Measurements from ENCODE around the gene PLD1.

The PLD1 gene

GRCh38 chr3:171704002-171704401 is 106.3 kb downstream of the PLD1 start:
- H3K4me3 ChIP-seq (ENCODE audit: low read length) = no peak overlapping the region
- H3K9me2 ChIP-seq (replicated peaks; ENCODE audit: control insufficient read depth, low read length) = no peaks in the 10 kb centered on the region
- H4K20me1 ChIP-seq (ENCODE audit: control insufficient read depth, insufficient read depth, low read depth, low read length) = no peaks in the 10 kb centered on the region
- no peaks in the 10 kb centered on the region for H3K36me3 ChIP-seq (ENCODE audit: control insufficient read depth, low read length)
- no peaks in the 10 kb centered on the region for H3K9me3 ChIP-seq (ENCODE audit: control insufficient read depth, insufficient read depth, low read length)
- H3K79me2 ChIP-seq (ENCODE audit: control insufficient read depth, low read length) = no peaks in the 10 kb centered on the region
- H3K4me1 ChIP-seq (ENCODE audit: control insufficient read depth, low read length) = no peaks in the 10 kb centered on the region
- no peaks in the 10 kb centered on the region for H3F3A ChIP-seq (ENCODE audit: control insufficient read depth, insufficient read depth)
- TF ChIP-seq CTCF (IDR thresholded peaks at IDR 0.05; ENCODE audit: low read depth, low read length, poor library complexity, severe bottlenecking) (peak; percentile 71), EZH2phosphoT487 (IDR thresholded peaks at IDR 0.05; ENCODE audit: borderline replicate concordance, low read length) (no peak)
- H3K4me2 ChIP-seq (ENCODE audit: low read length) = no peak overlapping the region
- H3K27ac ChIP-seq (ENCODE audit: low read depth, low read length) = no peak overlapping the region
- H3K27me3 ChIP-seq (ENCODE audit: control insufficient read depth, low read length) = no peaks in the 10 kb centered on the region

- TF ChIP-seq CTCF (IDR thresholded peaks at IDR 0.05; ENCODE audit: low read depth, low read length, poor library complexity, severe bottlenecking) (no peak), EZH2phosphoT487 (IDR thresholded peaks at IDR 0.05; ENCODE audit: borderline replicate concordance, low read length) (no peak)
- H3F3A ChIP-seq (ENCODE audit: control insufficient read depth, insufficient read depth) = no peaks in the 10 kb centered on the region
- no peaks in the 10 kb centered on the region for H3K27me3 ChIP-seq (ENCODE audit: control insufficient read depth, low read length)
- H3K36me3 ChIP-seq (ENCODE audit: control insufficient read depth, low read length) = no peaks in the 10 kb centered on the region
- no peaks in the 10 kb centered on the region for H4K20me1 ChIP-seq (ENCODE audit: control insufficient read depth, insufficient read depth, low read depth, low read length)
- H3K79me2 ChIP-seq (ENCODE audit: control insufficient read depth, low read length) = no peaks in the 10 kb centered on the region
- H3K4me3 ChIP-seq (ENCODE audit: low read length) = no peak overlapping the region
- no peak overlapping the region for H3K4me2 ChIP-seq (ENCODE audit: low read length)
- H3K9me2 ChIP-seq (replicated peaks; ENCODE audit: control insufficient read depth, low read length) = no peaks in the 10 kb centered on the region
- H3K4me1 ChIP-seq (ENCODE audit: control insufficient read depth, low read length) = no peaks in the 10 kb centered on the region
- no peaks in the 10 kb centered on the region for H3K9me3 ChIP-seq (ENCODE audit: control insufficient read depth, insufficient read depth, low read length)
- no peak overlapping the region for H3K27ac ChIP-seq (ENCODE audit: low read depth, low read length)
Measured at GRCh38 chr3:171703144-171703543, 107.1 kb downstream of the PLD1 start.

- Histone ChIP-seq H4K20me1 (ENCODE audit: control insufficient read depth, insufficient read depth, low read depth, low read length) (no peaks in the 10 kb centered on the region), H3K4me1 (ENCODE audit: control insufficient read depth, low read length) (no peaks in the 10 kb centered on the region)
Measured at GRCh38 chr3:171700653-171701052, 109.6 kb downstream of the PLD1 start.

More at GRCh38 chr3:171700653-171701052, 109.6 kb downstream of the PLD1 start:
- Histone ChIP-seq H3K9me3 (ENCODE audit: control insufficient read depth, insufficient read depth, low read length) (no peaks in the 10 kb centered on the region), H3K27ac (ENCODE audit: low read depth, low read length) (no peak overlapping the region), H3F3A (ENCODE audit: control insufficient read depth, insufficient read depth) (no peaks in the 10 kb centered on the region), H3K36me3 (ENCODE audit: control insufficient read depth, low read length) (no peaks in the 10 kb centered on the region), H3K79me2 (ENCODE audit: control insufficient read depth, low read length) (no peaks in the 10 kb centered on the region), H3K4me2 (ENCODE audit: low read length) (no peak overlapping the region), H3K27me3 (ENCODE audit: control insufficient read depth, low read length) (no peaks in the 10 kb centered on the region), H3K9me2 (replicated peaks; ENCODE audit: control insufficient read depth, low read length) (no peaks in the 10 kb centered on the region), H3K4me3 (ENCODE audit: low read length) (no peak overlapping the region)
- TF ChIP-seq EZH2phosphoT487 (IDR thresholded peaks at IDR 0.05; ENCODE audit: borderline replicate concordance, low read length) = no peak
- TF ChIP-seq CTCF (IDR thresholded peaks at IDR 0.05; ENCODE audit: low read depth, low read length, poor library complexity, severe bottlenecking) = no peak
